WTC11 (cell line): Measurements from ENCODE around the gene DIDO1. TPM values are rescaled to one million over a fixed set of nuclear protein-coding genes. Genes with fewer than 3 reads are reported as not detected.

Experiments
- ATAC-seq: fragments of 200-7000 bp; cut with Tn5 transposase; 2 replicates; pipeline ENCODE4 v1.10.0; 2021; ENCODE audit warnings: mild to moderate bottlenecking, moderate library complexity
- CTCF ChIA-PET: fragments of 300-600 bp; sonication (Branson Sonifier 250); formaldehyde crosslinking; loops from one replicate; lab custom pipeline; 2021; ENCODE audit warnings: antibody characterized with exemption; lab: Charles Lee
- POLR2A ChIA-PET: fragments of 350-600 bp; sonication (Branson Sonifier 250); formaldehyde crosslinking; loops from one replicate; lab custom pipeline; 2021; ENCODE audit warnings: antibody characterized with exemption; lab: Charles Lee
- DNase-seq: peaks from one replicate; pipeline ENCODE4 v3.0.0; 2021; ENCODE audit warnings: low spot score
- H3K27ac Mint-ChIP-seq: 2 replicates; pipeline ENCODE4 v1.8.0; 2021; ENCODE audit warnings: mixed read lengths
- H3K27me3 Mint-ChIP-seq: 2 replicates; pipeline ENCODE4 v1.8.0; 2021; ENCODE audit warnings: low read depth, mild to moderate bottlenecking, moderate library complexity, mixed read lengths
- H3K36me3 Mint-ChIP-seq: 2 replicates; pipeline ENCODE4 v1.8.0; 2021; ENCODE audit warnings: mixed read lengths
- H3K4me1 Mint-ChIP-seq: 2 replicates; pipeline ENCODE4 v1.8.0; 2022; ENCODE audit warnings: mixed read lengths
- H3K4me3 Mint-ChIP-seq: 2 replicates; pipeline ENCODE4 v1.8.0; 2021; ENCODE audit warnings: mild to moderate bottlenecking, moderate library complexity, mixed read lengths
- H3K9me3 Mint-ChIP-seq: 2 replicates; pipeline ENCODE4 v1.8.0; 2021; ENCODE audit warnings: mixed read lengths
- ATF3 ChIP-seq: sonication (generic); formaldehyde crosslinking; conservative IDR thresholded peaks from 2 replicates; pipeline ENCODE4 v1.8.1; 2022; ENCODE audit warnings: mild to moderate bottlenecking, missing genetic modification reagents
- ESRRA ChIP-seq: sonication (generic); formaldehyde crosslinking; IDR thresholded peaks from 2 replicates; pipeline ENCODE4 v1.8.1; 2022; ENCODE audit warnings: mild to moderate bottlenecking, missing genetic modification reagents, borderline replicate concordance
- JUN ChIP-seq: sonication (generic); formaldehyde crosslinking; IDR thresholded peaks from 2 replicates; pipeline ENCODE4 v1.8.0; 2023; ENCODE audit warnings: mild to moderate bottlenecking, missing genetic modification reagents
- KAT7 ChIP-seq: sonication (generic); formaldehyde crosslinking; IDR thresholded peaks from 2 replicates; pipeline ENCODE4 v1.8.1; 2023; ENCODE audit warnings: missing genetic modification reagents, mild to moderate bottlenecking, borderline replicate concordance
- MAX ChIP-seq: sonication (generic); formaldehyde crosslinking; IDR thresholded peaks from 2 replicates; pipeline ENCODE4 v1.8.0; 2022; ENCODE audit warnings: mild to moderate bottlenecking, missing genetic modification reagents
- NR1H2 ChIP-seq: sonication (generic); formaldehyde crosslinking; IDR thresholded peaks from 2 replicates; pipeline ENCODE4 v1.9.0; 2021; ENCODE audit warnings: mild to moderate bottlenecking, moderate library complexity, missing genetic modification reagents
- PRDM15 ChIP-seq: sonication (generic); formaldehyde crosslinking; IDR thresholded peaks from 2 replicates; pipeline ENCODE4 v1.8.0; 2022; ENCODE audit warnings: missing genetic modification reagents
- PRRX2 ChIP-seq: fragments of 250-450 bp; sonication (Bioruptor Pico); IDR thresholded peaks from 2 replicates; pipeline ENCODE4 v1.8.0; 2021; ENCODE audit warnings: mild to moderate bottlenecking
- RORB ChIP-seq: fragments of 250-450 bp; sonication (Bioruptor Pico); IDR thresholded peaks from 2 replicates; pipeline ENCODE4 v1.9.0; 2021; ENCODE audit warnings: mild to moderate bottlenecking
- SMAD4 ChIP-seq: sonication (generic); formaldehyde crosslinking; IDR thresholded peaks from 2 replicates; pipeline ENCODE4 v1.8.0; 2022; ENCODE audit warnings: mild to moderate bottlenecking, missing genetic modification reagents
- ZMAT4 ChIP-seq: fragments of 250-450 bp; sonication (Bioruptor Pico); IDR thresholded peaks from 2 replicates; pipeline ENCODE4 v1.9.0; 2021; ENCODE audit warnings: mild to moderate bottlenecking
- ZNF138 ChIP-seq: sonication (generic); formaldehyde crosslinking; conservative IDR thresholded peaks from 2 replicates; pipeline ENCODE4 v1.8.1; 2022; ENCODE audit warnings: mild to moderate bottlenecking, moderate library complexity, missing genetic modification reagents
- ZNF317 ChIP-seq: sonication (generic); formaldehyde crosslinking; IDR thresholded peaks from 2 replicates; pipeline ENCODE4 v1.8.1; 2023; ENCODE audit warnings: low read depth, mild to moderate bottlenecking, moderate library complexity, missing genetic modification reagents, borderline replicate concordance
- total RNA-seq: library from RNA; stranded (reverse); gene quantifications from 3 replicates; pipeline ENCODE4 v1.2.3, GENCODE V29; 2021
- TF ChIP-seq, protein P1 (sequence below): fragments of 250-450 bp; sonication (Bioruptor Pico); conservative IDR thresholded peaks from 2 replicates; pipeline ENCODE4 v1.9.0; 2021; ENCODE audit warnings: mild to moderate bottlenecking
- TF ChIP-seq, protein P2 (sequence below): sonication (generic); formaldehyde crosslinking; IDR thresholded peaks from 2 replicates; pipeline ENCODE4 v1.8.1; 2023; ENCODE audit warnings: mild to moderate bottlenecking, missing genetic modification reagents, moderate library complexity
- TF ChIP-seq, protein P3 (sequence below): sonication (generic); formaldehyde crosslinking; IDR thresholded peaks from 2 replicates; pipeline ENCODE4 v1.8.1; 2023; ENCODE audit warnings: mild to moderate bottlenecking, missing genetic modification reagents
- TF ChIP-seq, protein P4 (sequence below): sonication (generic); formaldehyde crosslinking; IDR thresholded peaks from 2 replicates; pipeline ENCODE4 v1.8.1; 2022; ENCODE audit warnings: low read depth, missing genetic modification reagents, borderline replicate concordance
- TF ChIP-seq, protein P5 (sequence below): fragments of 250-450 bp; sonication (Bioruptor Pico); IDR thresholded peaks from 2 replicates; pipeline ENCODE4 v1.8.0; 2021; ENCODE audit warnings: mild to moderate bottlenecking
- TF ChIP-seq, protein P6 (sequence below): sonication (generic); formaldehyde crosslinking; IDR thresholded peaks from 2 replicates; pipeline ENCODE4 v1.8.0; 2023; ENCODE audit warnings: missing genetic modification reagents
- TF ChIP-seq, protein P7 (sequence below): sonication (generic); formaldehyde crosslinking; IDR thresholded peaks from 2 replicates; pipeline ENCODE4 v1.8.0; 2022; ENCODE audit warnings: mild to moderate bottlenecking, missing genetic modification reagents

The DIDO1 gene
- total RNA-seq, 1 experiment from 2014 or later, result 87.3 TPM

GRCh38 chr20:62951896-62952372, 25.6 kb upstream of the DIDO1 start (continued):
- TF ChIP-seq ATF3 (CRISPR knock-in tag) (no peak), KAT7 (no peak), MAX (CRISPR knock-in tag) (no peak), PRDM15 (CRISPR knock-in tag) (no peak), ZNF317 (CRISPR knock-in tag) (no peak)
- TF ChIP-seq, protein P1, sequence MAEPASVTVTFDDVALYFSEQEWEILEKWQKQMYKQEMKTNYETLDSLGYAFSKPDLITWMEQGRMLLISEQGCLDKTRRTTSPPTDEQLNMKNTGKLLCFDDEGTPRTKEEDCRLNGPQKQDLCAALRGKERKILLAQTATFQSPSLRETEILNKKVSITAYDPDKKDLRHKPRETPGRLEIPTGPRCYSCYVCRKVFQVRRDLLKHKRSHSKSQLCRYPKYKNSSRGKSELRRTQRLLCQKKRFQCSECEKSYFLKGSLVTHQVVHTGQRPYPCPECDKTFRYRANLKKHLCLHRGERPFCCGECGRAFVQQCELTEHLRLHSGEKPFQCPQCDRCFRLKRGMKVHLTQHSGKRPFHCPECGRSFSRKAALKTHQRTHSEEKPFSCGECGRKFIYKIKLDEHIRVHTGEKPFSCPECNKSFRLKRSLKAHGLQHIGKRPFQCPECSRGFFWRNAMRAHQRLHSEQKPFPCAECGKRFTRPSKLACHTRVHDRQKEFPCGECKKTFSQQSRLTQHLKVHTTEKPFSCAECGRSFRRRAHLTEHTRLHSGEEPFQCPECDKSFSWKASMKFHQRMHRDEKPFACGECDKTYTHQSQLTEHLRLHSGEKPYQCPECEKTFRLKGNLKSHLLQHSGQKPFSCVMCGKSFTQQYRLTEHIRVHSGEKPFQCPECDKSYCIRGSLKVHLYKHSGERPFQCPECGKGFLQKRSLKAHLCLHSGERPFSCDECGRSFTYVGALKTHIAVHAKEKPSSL (CRISPR knock-in tag), result no peak
- TF ChIP-seq, protein P2, sequence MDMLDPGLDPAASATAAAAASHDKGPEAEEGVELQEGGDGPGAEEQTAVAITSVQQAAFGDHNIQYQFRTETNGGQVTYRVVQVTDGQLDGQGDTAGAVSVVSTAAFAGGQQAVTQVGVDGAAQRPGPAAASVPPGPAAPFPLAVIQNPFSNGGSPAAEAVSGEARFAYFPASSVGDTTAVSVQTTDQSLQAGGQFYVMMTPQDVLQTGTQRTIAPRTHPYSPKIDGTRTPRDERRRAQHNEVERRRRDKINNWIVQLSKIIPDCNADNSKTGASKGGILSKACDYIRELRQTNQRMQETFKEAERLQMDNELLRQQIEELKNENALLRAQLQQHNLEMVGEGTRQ (CRISPR knock-in tag), result no peak

- H3K27me3 Mint-ChIP-seq, result no peaks in the 10 kb centered on the region
- peaks cover 17% of the 10 kb centered on the region for H3K4me1 Mint-ChIP-seq
- peak overlapping the region; percentile 84 for H3K27ac Mint-ChIP-seq
- ATAC-seq (no peak), DNase-seq (no peak)
- H3K9me3 Mint-ChIP-seq, result no peaks in the 10 kb centered on the region
- CTCF ChIA-PET, result interaction anchor here (2.4 kb wide), 1 partner anchor 58 kb away, joined by 7 read pairs; no protein-coding TSS in a partner anchor
- TF ChIP-seq RORB (CRISPR knock-in tag), result no peak
- TF ChIP-seq, protein P3, sequence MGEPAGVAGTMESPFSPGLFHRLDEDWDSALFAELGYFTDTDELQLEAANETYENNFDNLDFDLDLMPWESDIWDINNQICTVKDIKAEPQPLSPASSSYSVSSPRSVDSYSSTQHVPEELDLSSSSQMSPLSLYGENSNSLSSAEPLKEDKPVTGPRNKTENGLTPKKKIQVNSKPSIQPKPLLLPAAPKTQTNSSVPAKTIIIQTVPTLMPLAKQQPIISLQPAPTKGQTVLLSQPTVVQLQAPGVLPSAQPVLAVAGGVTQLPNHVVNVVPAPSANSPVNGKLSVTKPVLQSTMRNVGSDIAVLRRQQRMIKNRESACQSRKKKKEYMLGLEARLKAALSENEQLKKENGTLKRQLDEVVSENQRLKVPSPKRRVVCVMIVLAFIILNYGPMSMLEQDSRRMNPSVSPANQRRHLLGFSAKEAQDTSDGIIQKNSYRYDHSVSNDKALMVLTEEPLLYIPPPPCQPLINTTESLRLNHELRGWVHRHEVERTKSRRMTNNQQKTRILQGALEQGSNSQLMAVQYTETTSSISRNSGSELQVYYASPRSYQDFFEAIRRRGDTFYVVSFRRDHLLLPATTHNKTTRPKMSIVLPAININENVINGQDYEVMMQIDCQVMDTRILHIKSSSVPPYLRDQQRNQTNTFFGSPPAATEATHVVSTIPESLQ (CRISPR knock-in tag), result no peak
- no peak for TF ChIP-seq PRRX2
- TF ChIP-seq JUN, result no peak
- TF ChIP-seq, protein P4, sequence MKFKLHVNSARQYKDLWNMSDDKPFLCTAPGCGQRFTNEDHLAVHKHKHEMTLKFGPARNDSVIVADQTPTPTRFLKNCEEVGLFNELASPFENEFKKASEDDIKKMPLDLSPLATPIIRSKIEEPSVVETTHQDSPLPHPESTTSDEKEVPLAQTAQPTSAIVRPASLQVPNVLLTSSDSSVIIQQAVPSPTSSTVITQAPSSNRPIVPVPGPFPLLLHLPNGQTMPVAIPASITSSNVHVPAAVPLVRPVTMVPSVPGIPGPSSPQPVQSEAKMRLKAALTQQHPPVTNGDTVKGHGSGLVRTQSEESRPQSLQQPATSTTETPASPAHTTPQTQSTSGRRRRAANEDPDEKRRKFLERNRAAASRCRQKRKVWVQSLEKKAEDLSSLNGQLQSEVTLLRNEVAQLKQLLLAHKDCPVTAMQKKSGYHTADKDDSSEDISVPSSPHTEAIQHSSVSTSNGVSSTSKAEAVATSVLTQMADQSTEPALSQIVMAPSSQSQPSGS, result no peak
- TF ChIP-seq NR1H2 (CRISPR knock-in tag), result no peak
- TF ChIP-seq, protein P5, sequence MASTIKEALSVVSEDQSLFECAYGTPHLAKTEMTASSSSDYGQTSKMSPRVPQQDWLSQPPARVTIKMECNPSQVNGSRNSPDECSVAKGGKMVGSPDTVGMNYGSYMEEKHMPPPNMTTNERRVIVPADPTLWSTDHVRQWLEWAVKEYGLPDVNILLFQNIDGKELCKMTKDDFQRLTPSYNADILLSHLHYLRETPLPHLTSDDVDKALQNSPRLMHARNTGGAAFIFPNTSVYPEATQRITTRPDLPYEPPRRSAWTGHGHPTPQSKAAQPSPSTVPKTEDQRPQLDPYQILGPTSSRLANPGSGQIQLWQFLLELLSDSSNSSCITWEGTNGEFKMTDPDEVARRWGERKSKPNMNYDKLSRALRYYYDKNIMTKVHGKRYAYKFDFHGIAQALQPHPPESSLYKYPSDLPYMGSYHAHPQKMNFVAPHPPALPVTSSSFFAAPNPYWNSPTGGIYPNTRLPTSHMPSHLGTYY (CRISPR knock-in tag), result no peak
- TF ChIP-seq SMAD4 (CRISPR knock-in tag), result no peak
- TF ChIP-seq, protein P6, sequence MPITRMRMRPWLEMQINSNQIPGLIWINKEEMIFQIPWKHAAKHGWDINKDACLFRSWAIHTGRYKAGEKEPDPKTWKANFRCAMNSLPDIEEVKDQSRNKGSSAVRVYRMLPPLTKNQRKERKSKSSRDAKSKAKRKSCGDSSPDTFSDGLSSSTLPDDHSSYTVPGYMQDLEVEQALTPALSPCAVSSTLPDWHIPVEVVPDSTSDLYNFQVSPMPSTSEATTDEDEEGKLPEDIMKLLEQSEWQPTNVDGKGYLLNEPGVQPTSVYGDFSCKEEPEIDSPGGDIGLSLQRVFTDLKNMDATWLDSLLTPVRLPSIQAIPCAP, result no peak
- TF ChIP-seq ESRRA (CRISPR knock-in tag), result no peak
- TF ChIP-seq ZNF138 (CRISPR knock-in tag), result no peak
- no peak for TF ChIP-seq ZMAT4
- TF ChIP-seq ZNF317 (CRISPR knock-in tag), result no peak
- TF ChIP-seq, protein P7, sequence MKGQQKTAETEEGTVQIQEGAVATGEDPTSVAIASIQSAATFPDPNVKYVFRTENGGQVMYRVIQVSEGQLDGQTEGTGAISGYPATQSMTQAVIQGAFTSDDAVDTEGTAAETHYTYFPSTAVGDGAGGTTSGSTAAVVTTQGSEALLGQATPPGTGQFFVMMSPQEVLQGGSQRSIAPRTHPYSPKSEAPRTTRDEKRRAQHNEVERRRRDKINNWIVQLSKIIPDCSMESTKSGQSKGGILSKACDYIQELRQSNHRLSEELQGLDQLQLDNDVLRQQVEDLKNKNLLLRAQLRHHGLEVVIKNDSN (CRISPR knock-in tag), result no peak
- POLR2A ChIA-PET, result no interaction called here
- H3K36me3 Mint-ChIP-seq, result peaks cover 41% of the 10 kb centered on the region
- H3K4me3 Mint-ChIP-seq, result peak overlapping the region; percentile 24; the same call in 1 of the 2 replicates
Observed at GRCh38 chr20:62951143-62951895, 25.0 kb upstream of the DIDO1 start.
